GM21526 (cell line): ENCODE data around the gene EFNA2.
A peak's percentile ranks its signal among the peaks of the same experiment; 100 is the strongest.

Source experiments
- ATAC-seq: cut with Tn5 transposase; IDR thresholded peaks from one replicate; pipeline ENCODE4 v1.9.1; 2021; ENCODE audit warnings: moderate library complexity; ENCODE audit not compliant: unreplicated experiment, low FRiP score

Gene EFNA2

DNA sequence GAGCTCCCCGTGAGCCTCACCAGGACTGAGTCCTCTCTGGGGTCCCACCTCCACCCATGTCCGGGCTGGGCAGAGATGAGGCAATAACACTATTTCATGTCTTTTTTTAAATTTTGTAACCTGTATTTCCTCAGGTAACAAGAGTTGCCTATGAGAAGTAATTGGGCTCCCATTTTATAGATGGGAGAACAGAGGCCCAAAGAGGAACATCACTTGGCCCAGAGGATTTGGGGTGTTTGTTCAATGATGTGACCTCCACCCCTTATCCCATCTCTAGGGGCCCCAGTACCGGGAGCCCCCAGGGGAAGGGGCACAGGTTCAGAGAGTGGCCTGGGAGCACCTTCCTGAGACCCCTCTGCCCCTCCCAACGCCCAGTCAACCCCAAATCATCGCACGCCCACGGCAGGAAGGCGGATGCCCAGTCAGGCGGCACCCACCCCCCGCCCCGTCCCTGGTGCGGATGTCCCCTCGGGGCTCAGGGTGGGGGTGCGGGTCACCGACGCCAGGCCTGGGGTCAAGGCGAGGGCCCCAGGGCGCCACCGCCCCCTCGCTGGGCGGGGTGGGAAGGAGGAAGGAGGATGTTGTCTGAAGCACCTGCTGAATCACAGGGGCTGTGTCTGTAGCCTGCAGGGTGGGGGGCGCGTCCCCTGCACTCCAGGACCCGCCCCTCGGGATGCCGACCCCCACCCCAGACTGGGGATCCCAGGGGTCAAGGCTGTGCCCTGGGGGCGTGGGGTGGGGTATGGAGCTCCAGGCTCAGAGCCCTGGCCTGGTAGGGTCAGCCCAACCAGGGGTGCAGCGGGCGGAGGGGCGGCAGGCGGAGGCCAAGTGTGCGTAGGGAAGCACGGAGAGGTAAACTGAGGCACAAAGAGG lies 25.6 kb upstream of the EFNA2 start:
- ATAC-seq: peak; percentile 5

DNA sequence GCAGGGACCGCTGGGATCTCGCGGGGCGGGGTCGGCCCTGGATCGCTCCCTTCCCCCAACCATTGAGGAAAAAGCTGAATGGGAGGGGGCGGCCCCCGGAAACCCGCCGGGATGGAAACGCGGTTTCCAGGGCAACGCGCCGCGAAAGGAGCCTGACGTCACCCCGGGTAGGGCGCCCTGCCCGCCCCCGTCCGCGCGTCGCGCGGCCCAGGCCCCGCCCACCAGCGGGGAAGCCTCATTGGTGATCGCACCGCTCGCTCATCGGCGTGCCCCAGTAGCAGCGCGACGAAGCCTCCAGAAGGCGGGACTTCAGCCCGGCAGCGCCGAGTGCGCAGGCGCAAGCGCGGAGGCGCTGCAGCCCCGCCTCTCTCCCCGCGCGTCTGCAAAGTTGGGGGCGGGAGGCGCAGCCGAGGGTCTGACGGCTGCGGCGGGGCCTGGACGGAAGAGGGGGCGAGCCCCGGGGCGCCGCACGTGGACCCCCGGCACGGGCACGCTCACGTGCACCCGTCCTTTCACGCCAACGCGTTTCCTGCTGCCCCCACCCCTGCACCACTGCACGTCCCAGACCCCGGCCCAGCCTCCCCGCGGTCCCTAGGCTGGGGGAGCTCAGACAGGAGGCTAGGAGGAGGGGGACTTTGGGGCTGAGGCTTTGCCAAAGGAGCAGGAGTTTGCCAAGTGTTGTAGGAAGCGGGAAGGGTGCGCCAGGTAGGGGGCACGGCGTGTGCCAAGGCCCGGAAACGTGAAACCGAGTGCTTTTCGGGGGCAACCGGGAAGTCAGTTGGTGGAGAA lies 24.7 kb upstream of the EFNA2 start:
- peak; percentile 48 for ATAC-seq

DNA sequence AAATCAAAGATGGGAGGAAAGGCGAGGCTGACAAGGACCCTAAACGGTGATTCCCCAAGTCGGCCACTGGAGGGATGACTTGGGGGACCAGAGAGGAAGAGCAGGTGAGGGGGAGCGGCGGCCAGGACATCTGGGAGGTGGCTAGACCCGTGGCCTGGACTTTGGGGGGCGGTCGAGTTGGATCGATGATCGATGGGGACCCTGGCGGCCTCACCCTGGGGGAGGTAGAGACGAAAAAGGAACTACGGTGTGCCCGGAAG lies 24.2 kb upstream of the EFNA2 start:
- no peak for ATAC-seq

DNA sequence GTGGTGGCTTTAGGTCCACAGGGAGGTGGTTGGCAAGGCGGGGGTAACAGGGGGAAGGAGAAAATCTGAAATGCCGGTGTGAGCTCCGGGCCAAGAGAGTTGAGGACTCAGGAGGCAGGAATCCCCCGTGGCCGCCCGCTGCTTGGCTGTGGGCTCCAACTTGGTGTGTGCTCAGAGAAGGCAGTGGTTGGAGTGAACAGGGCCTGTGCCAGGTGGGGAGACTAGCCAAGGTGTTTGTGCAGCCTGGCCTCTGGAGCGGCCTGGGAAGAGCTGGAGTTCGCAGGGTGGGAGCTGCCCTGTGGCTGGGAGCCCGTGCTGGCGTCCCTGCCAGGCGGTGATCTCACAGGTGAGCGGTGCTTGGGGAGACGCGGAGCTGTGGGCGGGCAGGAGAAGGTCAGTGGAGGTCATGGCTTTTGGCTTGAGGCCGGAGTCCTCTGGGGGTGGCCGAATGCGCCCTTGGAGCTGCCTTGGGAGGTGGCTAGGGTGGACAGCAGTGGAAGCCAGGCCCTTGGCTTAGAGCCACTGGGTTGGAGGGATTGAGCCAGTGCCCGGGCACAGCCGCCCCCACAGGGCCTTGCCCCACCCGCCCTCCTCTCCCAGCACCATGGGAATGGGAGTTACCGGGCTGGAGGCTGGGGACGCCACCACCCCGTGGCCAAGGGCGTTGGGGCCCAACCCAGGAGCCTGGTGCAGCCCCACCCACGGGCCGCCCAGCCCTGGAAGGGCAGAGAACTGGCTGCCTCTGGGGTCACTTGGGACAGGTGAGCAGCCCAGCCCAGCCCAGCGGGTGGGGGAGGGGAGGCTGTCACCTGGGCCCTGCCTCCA lies 23.7 kb upstream of the EFNA2 start:
- ATAC-seq: no peak

DNA sequence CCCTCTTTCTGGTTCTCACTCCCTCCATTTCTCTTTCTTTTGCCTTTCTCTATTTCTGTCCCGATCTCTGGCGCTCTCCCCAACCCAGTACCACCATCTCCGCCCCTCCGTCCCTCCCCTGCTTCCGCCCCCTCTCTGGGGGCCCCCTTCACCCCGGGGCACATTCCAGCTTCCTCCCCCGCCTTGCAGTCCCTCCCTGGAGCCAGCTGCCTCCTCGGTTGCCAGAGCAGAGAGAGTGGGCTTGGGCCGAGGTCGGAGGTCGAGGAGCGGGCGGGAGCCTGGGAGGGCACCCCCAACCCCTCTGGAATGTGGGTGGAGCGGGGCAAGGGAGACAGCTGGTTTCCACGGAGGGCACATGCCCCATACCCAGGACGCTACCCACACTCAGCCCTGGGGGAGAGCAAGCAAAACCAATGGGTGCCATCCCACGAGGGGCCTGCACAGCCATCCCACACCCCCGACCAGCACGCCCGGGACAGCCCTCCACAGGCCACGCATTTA lies 23.0 kb upstream of the EFNA2 start:
- ATAC-seq: no peak

DNA sequence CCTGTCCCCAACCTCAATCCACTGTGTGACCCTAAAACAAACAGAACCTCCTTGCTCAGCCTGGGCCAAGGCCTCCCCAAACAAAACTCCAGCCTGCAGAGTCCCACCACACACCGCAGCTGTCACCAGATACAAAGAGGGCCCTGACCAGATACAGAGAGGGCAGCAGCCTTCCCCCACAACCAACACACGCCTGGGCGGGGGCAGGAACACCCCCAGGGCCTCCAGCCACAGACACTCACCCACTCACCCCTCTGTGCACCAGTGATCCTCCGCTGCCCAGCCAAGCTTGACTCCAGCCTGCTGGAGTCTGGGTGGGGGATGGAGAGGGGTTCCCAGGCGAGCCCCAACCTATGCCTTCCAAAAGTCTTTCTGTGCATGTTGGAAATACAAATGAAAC lies 22.5 kb upstream of the EFNA2 start:
- ATAC-seq: no peak

DNA sequence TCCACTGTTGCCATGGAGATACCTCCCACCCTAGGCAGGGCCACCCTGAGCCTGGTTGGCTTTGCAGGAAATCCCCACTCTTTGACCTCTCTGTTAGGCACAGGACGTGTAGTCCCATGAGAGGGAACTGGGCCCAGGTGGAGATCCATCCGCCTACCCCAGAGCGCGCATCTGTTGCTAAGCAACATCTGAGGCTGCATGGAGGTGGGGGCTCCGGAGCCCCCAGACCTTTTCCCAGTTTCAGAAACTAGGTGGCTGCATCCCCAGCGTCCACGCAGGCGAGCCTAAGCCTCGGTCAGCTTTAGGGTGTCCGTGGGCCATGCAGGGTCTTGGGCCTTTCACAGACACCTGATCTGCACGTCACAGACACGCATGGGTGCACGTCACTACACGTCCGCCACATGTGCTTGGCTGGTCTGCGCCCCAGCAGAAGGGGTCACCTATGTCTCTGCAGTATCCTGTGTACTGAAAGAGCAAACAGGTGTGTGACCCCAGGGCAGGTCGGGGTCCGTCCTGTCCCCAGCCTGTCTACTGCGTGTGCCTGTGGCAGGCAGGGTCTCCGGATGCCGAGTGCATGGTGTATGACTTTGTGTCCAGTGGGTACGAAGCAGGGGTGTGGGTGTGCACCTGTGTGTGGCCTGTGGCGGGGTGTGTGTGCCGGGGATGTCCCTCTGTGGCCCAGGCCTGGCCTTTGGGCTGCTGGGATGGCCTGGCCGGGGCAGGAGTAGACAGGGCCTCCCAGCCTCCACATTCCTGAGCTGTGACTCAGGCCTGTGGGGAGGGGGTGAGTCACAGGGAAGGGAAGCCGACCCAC lies 20.7 kb upstream of the EFNA2 start:
- ATAC-seq: no peak

DNA sequence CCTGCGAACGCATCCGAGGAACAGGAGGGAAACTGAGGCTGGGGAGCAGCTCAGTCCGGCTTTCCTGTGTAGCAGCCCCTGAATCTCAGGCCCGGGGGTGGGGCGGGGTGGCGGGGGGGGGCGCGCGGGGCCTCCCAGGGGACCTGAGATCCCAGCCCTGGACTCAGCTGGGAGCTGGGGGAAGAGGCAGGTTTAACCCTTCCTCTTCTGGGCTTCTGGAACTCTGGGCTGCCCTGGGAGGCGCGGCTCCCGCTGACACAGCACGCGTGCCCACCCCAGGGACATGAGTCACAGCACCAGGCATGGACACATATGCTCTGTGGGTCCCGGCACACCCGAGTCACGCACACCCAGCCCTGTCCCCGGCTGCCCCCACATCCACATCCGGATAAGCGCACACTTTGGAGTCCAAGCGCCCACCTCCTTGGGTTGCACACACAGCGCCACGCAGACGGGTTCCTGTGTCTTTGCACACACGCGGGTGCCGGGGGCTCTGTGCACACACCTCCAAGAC lies 20.0 kb upstream of the EFNA2 start:
- no peak for ATAC-seq

DNA sequence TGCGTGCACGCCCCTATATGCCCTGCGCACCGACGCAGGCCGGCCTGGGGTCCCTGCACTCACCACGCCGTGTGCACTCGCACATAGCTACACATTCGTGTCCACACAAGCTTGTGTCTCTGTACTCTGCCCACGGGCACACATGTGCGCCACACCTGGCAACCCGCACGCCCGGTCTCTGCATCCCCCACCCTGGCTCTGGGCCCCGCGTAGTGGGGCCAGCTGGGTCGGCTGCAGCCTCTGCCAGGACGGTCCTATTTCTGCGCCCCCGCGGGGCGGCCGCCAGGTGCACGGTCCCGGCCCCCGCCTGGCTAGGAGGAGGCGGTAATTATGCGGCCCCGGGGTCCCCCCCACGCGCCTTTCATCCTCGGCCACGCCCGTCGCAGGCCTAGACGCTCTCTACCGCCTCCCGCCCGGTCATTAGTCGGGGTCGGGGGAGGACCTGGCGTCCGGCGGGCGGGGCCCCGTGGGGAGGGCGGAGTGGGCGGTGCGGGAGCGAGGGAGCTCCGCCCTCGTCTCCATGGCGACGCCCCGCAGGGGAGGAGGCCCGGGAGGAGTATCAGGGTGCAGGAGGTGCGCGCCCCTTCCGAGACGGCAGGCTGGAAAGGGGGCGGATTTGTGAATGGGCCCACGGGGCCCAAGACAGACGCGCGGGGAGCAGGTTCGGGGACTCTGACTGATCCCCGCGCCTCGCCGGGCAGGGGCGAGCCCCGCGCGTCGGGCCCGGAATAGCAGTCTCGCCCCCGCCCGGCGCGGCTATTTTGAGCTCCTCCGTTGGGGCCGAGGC lies 19.4 kb upstream of the EFNA2 start:
- peak; percentile 29 for ATAC-seq

DNA sequence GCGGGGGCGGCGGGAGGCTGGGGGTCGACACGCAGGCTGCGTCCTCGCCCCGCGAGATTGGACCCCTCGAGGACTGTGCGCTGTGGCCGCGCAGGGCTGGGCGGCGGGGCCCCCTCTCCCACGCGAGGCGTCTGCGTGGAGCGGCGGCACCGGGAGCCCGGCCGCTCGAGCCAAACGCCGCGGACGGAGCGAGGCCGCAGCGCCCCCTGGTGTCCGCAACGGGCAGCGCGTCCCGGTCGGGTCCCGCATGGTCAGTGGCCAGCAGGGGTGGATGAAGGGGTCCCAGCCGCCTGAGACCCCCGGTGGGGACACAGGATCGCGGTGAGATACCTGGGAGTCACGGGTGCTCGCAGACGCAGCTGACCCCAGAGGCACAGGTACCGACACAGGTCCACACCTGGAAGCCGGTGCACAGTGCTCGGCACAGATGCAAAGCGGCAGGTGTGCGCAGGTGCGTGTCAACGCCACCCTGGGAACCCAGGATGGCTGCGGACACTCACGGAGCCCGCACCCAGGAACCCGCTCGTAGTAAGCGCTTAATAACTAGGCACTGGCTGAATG lies 18.7 kb upstream of the EFNA2 start:
- peak; percentile 21 for ATAC-seq

DNA sequence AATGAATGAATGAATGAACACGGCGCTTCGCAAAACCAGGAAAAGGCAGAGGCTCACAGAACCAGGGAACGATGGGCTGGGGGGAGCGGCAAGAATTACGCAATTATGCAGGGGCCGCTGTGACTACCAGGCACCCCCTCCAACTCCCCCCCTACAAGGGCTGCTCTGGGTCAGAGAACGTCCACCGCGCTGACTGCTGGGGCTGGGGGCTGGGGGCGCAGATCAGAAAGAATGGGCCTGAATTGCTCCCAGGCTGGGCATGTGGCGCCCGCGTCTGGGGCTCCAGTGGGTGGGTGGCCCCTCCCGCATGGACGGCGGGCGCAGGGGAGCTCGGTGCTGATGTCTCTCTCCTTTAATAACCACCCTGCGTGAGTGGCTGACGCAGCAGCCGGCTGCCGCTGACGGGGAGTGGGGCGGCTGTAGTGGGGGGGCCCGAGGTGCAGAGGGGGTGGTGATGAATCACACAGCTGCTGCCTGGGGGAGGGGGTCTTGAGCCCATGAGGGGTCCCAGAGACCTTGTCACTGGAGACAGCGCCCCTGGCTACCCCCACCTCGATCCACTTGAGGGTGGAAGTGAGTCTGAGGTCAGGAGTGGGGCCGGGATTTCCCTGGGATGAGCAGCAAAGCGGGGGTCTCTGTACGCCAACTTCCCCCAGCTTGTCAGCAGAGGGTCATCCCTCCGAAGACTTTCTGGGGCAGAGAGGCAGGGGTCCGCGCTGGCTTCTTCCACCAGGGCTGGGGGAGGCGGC lies 18.0 kb upstream of the EFNA2 start:
- ATAC-seq: no peak

DNA sequence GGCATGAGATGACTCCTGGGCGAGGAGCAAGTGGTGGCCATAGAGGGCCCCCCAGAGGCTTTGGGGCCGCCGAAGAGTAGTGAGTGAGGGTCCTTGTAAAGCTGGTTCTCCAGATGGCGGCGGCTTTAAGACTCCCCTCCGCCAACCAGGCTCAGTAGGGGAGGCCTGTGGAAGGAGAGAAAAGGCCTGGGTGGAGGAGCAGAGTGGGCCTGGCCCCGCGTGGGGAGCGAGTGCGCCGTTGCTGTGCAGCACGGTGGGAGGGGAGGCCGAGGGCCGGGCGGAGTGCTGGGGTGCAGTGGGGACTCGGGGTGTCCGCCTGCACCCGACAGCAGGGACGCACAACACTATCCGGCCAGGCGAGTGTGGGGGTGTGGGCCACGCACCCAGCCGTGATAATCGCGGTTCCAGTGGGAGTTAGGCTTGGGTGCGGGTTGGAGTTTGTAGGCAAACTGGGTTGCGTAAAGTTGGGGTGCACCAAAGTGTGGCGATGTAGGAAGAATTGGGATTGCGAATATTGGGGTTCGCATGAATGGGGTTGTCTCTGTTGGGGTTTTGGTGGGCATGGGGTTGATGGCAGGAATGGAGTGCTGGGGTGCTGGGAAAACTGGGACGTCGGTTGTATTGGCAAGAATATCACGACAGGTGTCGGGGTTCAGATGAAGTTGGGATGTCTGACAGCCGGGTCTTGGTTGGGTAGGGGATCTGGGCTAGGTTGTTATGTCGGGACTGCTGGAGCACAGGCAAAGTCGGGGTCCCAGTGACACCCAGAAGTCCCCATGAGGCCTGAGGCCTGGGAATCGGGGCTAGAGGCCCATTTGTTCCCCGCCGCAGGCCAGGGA lies 17.2 kb upstream of the EFNA2 start:
- ATAC-seq: no peak

DNA sequence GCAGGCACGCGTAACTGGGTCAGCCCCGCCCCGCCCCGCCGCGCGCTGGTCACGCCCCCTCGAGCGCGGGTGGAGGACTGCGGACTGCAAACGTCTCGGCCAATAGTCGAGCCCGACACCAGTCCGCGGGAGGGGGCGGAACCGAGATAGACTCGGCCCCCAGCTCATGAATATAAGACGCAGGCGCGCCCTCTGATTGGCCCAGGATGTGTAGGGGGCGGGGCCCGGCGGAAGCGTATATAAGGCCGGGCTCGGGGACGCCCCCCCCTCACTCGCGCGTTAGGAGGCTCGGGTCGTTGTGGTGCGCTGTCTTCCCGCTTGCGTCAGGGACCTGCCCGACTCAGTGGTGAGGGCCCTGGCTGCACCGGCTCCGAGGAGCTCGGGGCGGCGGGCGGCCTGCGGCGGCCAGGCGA lies 16.6 kb upstream of the EFNA2 start, which contains the start of gene CIRBP:
TSS of gene CIRBP (plus strand) at position 268 of the 413 bp plus-strand sequence. CDS start 1,602 bp downstream, outside the sequence.
- peak; percentile 41 for ATAC-seq

DNA sequence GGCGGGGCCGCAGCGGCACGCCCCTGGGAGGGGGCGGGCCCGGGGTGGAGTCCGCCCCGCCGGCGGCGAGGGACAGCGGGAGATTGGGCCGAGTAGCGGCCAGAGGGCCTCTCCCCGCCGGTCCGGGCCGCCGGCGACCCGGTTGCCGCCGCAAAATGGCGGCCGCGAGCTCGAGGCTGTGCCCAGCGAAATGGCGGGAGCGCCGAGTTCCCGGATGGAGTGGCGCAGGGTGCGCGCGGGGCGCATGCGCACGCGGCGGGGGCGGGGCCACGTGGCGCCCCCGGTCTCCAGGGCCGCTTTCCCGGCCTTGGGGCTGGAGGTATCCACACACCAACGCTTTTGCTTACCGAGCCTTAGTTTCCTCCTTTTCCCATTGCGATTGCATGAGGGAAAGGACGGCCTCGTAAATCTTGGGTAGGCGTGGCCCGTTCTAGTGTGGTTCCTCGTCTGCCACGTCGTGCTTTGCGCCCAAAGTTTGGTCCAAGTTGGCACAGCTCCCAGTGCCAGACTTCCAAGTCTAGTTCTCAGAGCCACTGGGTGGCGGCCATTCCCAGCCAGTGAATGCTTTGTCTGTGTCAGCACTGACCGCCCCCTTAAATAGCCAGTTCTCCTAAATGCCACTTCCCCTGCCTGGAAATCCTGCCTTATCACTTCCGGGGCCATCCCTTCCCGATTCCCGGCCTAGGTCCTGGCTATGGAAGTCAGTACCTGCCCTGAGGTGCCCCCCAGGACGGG lies 16.0 kb upstream of the EFNA2 start:
- peak; percentile 13 for ATAC-seq

DNA sequence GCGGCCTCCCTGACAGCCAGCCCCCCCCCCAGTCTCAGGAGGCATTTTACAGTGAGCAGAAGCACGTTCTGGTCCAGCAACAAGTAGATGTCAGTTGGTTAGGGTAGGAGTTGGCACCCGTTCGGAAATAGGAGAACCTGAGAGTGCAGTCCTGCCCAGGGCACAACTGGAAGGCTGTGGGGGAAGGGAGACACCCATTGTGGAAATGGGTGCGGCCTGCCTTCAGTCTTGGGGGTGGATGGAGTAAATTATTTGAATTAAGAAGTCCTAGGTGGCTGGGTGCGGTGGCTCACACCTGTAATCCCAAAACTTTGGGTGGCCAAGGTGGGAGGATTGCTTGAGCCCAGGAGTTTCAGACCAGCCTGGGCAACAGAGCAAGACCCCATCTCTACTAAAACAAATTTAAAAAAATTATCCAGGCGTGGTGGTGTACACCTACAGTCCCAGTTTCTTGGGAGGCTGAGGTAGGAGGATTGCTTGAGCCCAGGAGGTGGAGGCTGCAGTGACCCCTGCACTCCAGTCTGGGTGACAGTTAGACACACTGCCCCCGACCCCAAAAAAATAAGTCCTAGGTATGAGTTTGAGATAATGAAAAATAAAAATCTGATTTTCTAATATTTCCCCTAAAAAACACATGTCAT lies 15.3 kb upstream of the EFNA2 start:
- no peak for ATAC-seq
